NB4 (cell line): ENCODE results near the gene ANXA4.

Experiments used
- CTCF ChIP-seq: IDR thresholded peaks from one replicate; pipeline ENCODE4 v1.5.1; 2012; ENCODE audit warnings: low read depth, low read length
- MAX ChIP-seq: IDR thresholded peaks from 2 replicates; pipeline ENCODE4 v1.6.1; 2011; ENCODE audit warnings: low read depth, low read length
- MYC ChIP-seq: IDR thresholded peaks from 2 replicates; pipeline ENCODE4 v1.6.1; 2011; ENCODE audit warnings: low read depth, low read length
- POLR2A ChIP-seq: IDR thresholded peaks from 2 replicates; pipeline ENCODE4 v1.6.1; 2011; ENCODE audit warnings: mild to moderate bottlenecking; ENCODE audit not compliant: insufficient read length; ENCODE audit errors: extremely low read depth

GRCh38 chr2:69835666-69836065, 93.7 kb downstream of the ANXA4 start:
- TF ChIP-seq CTCF (no peak), POLR2A (no peak), MAX (no peak), MYC (no peak)
